Mesenteric fat pad (tissue), 1 donor: ENCODE data around the gene KHK. TPM values are rescaled to one million over a fixed set of nuclear protein-coding genes. Genes with fewer than 3 reads are reported as not detected.

ENCODE experiments used
- total RNA-seq: library from RNA; stranded (reverse); fragmentation: NEBNext Ultra II Directional; extraction: Animal tissue kit (Norgen Biotek cat#: 25700); gene quantifications from one replicate; pipeline ENCODE4 v1.2.1, GENCODE V29; 2021
- donor health status: DM: yes; HTN: yes; CAD: no.

Gene KHK
- total RNA-seq, 1 donor from 2014 or later: 4.7 TPM

Other genes starting within 250 kb of the KHK start
- not detected for gene DPYSL5, start 238.6 kb upstream of the KHK start, total RNA-seq
- 65.2 TPM for gene MAPRE3, start 116.1 kb upstream of the KHK start, total RNA-seq
- 148 TPM for gene TMEM214, start 53.8 kb upstream of the KHK start, total RNA-seq
- gene AGBL5, start 35.1 kb upstream of the KHK start, total RNA-seq: 20.3 TPM
- 275 TPM for gene OST4, start 15.1 kb upstream of the KHK start, total RNA-seq
- gene EMILIN1, start 8.2 kb upstream of the KHK start, total RNA-seq: 77.4 TPM
- gene CGREF1, start 32.4 kb downstream of the KHK start, total RNA-seq: 11.0 TPM
- gene ABHD1, start 37.0 kb downstream of the KHK start, total RNA-seq: not detected
- gene PREB, start 47.9 kb downstream of the KHK start, total RNA-seq: 76.5 TPM
- gene PRR30, start 52.6 kb downstream of the KHK start, total RNA-seq: not detected
- gene TCF23, start 62.2 kb downstream of the KHK start, total RNA-seq: 0.48 TPM
- gene ATRAID, start 125.3 kb downstream of the KHK start, total RNA-seq: 88.3 TPM
- gene SLC5A6, start 125.5 kb downstream of the KHK start, total RNA-seq: 79.3 TPM
- gene CAD, start 130.6 kb downstream of the KHK start, total RNA-seq: 26.0 TPM
- gene SLC30A3, start 176.3 kb downstream of the KHK start, total RNA-seq: not detected
- gene DNAJC5G, start 188.7 kb downstream of the KHK start, total RNA-seq: not detected
- gene TRIM54, start 195.7 kb downstream of the KHK start, total RNA-seq: not detected
- 1.0 TPM for gene UCN, start 221.7 kb downstream of the KHK start, total RNA-seq
- gene MPV17, start 236.3 kb downstream of the KHK start, total RNA-seq: 61.9 TPM